SKM-1 (cell line): ENCODE measurements around the gene PYGB.
"Not testable (repeated sequence)": the region's sequence is repeated elsewhere in the genome, so short reads cannot be mapped to it uniquely, and the experiment has no call there.

Source experiments
- DNase-seq: peaks from one replicate; lab custom pipeline; 2025; ENCODE audit not compliant: unreplicated experiment; lab: John Stamatoyannopoulos, UW

PYGB gene

GRCh38 chr20:25325997-25326396, 78.1 kb downstream of the PYGB start:
- DNase-seq: no peak

GRCh38 chr20:25327521-25328235, 79.8 kb downstream of the PYGB start:
- DNase-seq: no peak

- no peak for DNase-seq
These were observed 81.1 kb downstream of the PYGB start for GRCh38 chr20:25328954-25329498.

GRCh38 chr20:25334972-25335371, 87.1 kb downstream of the PYGB start:
- not testable (repeated sequence) for DNase-seq

- no peak for DNase-seq
These were observed 88.9 kb downstream of the PYGB start for GRCh38 chr20:25336561-25337422.

- DNase-seq: no peak
These were observed 90.5 kb downstream of the PYGB start for GRCh38 chr20:25338112-25339023.

GRCh38 chr20:25339608-25340007, 91.7 kb downstream of the PYGB start:
- no peak for DNase-seq

- DNase-seq: no peak
These were observed 92.5 kb downstream of the PYGB start for GRCh38 chr20:25340380-25340779.

GRCh38 chr20:25341716-25342680, 94.1 kb downstream of the PYGB start:
- DNase-seq: no peak

- DNase-seq: no peak
These were observed 96.7 kb downstream of the PYGB start for GRCh38 chr20:25344634-25345033.

GRCh38 chr20:25345721-25346120, 97.8 kb downstream of the PYGB start:
- no peak for DNase-seq

GRCh38 chr20:25346349-25346748, 98.5 kb downstream of the PYGB start:
- no peak for DNase-seq
